Left ventricle myocardium inferior (tissue), 1 donor: ENCODE results near the gene DFFB. TPM values are rescaled to one million over a fixed set of nuclear protein-coding genes. Genes with fewer than 3 reads are reported as not detected.

ENCODE experiments used
- DNase-seq: peaks from one replicate; pipeline ENCODE4 v3.0.0-alpha.2; 2020
- H3K27ac ChIP-seq: fragments of 200-600 bp; replicated peaks from 2 replicates; pipeline ENCODE4 v1.8.0; 2021
- H3K27me3 ChIP-seq: fragments of 200-600 bp; 2 replicates; pipeline ENCODE4 v1.8.0; 2021; ENCODE audit warnings: low read depth
- H3K36me3 ChIP-seq: fragments of 200-600 bp; 2 replicates; pipeline ENCODE4 v1.8.0; 2021
- H3K4me1 ChIP-seq: fragments of 200-600 bp; 2 replicates; pipeline ENCODE4 v1.8.0; 2021
- H3K4me3 ChIP-seq: fragments of 200-600 bp; 2 replicates; pipeline ENCODE4 v1.8.0; 2021; ENCODE audit warnings: mild to moderate bottlenecking, moderate library complexity
- H3K9me3 ChIP-seq: fragments of 200-600 bp; replicated peaks from 2 replicates; pipeline ENCODE4 v1.8.0; 2021
- CTCF ChIP-seq: fragments of 200-600 bp; IDR thresholded peaks from 2 replicates; pipeline ENCODE4 v1.8.0; 2021; ENCODE audit warnings: antibody characterized with exemption, mild to moderate bottlenecking, borderline replicate concordance
- intact Hi-C: fragments of 100-400 bp; cut with micrococcal nuclease; formaldehyde crosslinking; loops from one replicate; pipeline ENCODE4 v1.11.0; 2022
- total RNA-seq: library from RNA; stranded (reverse); fragmentation: NEBNext Ultra II Directional; extraction: Animal tissue kit (Norgen Biotek cat#: 25700); gene quantifications from one replicate; pipeline ENCODE4 v1.2.1, GENCODE V29; 2021
- donor health status: DM: no; HTN: yes; CAD: no; lungs with severe emphysema.

The DFFB gene
- total RNA-seq, 1 donor from 2014 or later, result 3.3 TPM

- H3K27ac ChIP-seq, result no peak overlapping the region
- no peak for DNase-seq
- no peaks in the 10 kb centered on the region for H3K27me3 ChIP-seq
- intact Hi-C loops, result no loop called here
- peaks cover 23% of the 10 kb centered on the region for H3K9me3 ChIP-seq
- no peak overlapping the region for H3K4me3 ChIP-seq
- peaks cover 25% of the 10 kb centered on the region for H3K4me1 ChIP-seq
- peaks cover 6% of the 10 kb centered on the region for H3K36me3 ChIP-seq
- no peak for TF ChIP-seq CTCF
Measured at GRCh38 chr1:3896396-3897000, 39.2 kb downstream of the DFFB start.

GRCh38 chr1:3898475-3898735, 41.1 kb downstream of the DFFB start:
- Histone ChIP-seq H3K36me3 (peaks cover 4% of the 10 kb centered on the region), H3K9me3 (peaks cover 23% of the 10 kb centered on the region), H3K27ac (no peak overlapping the region), H3K4me3 (no peak overlapping the region), H3K27me3 (no peaks in the 10 kb centered on the region), H3K4me1 (peaks cover 19% of the 10 kb centered on the region)
- intact Hi-C loops, result no loop called here
- no peak for TF ChIP-seq CTCF
- DNase-seq, result no peak

- TF ChIP-seq CTCF, result no peak
- peak overlapping the region; percentile 100 for H3K27ac ChIP-seq
- peaks cover 4% of the 10 kb centered on the region for H3K36me3 ChIP-seq
- H3K4me3 ChIP-seq, result peak overlapping the region; percentile 97
- H3K4me1 ChIP-seq, result peaks cover 19% of the 10 kb centered on the region
- H3K27me3 ChIP-seq, result no peaks in the 10 kb centered on the region
- peaks cover 23% of the 10 kb centered on the region for H3K9me3 ChIP-seq
- intact Hi-C loops, result no loop called here
- DNase-seq, result no peak
Measured at GRCh38 chr1:3898994-3899753, 41.9 kb downstream of the DFFB start.

- H3K4me3 ChIP-seq, result peak overlapping the region; percentile 97
- peaks cover 23% of the 10 kb centered on the region for H3K9me3 ChIP-seq
- DNase-seq, result peak; percentile 25
- peak overlapping the region; percentile 100 for H3K27ac ChIP-seq
- intact Hi-C loops, result no loop called here
- peaks cover 19% of the 10 kb centered on the region for H3K4me1 ChIP-seq
- no peak for TF ChIP-seq CTCF
- no peaks in the 10 kb centered on the region for H3K27me3 ChIP-seq
- H3K36me3 ChIP-seq, result peaks cover 4% of the 10 kb centered on the region
Measured at GRCh38 chr1:3899754-3900149, 42.5 kb downstream of the DFFB start.

- TF ChIP-seq CTCF, result peak; percentile 19
- H3K4me3 ChIP-seq, result peak within 1 kb of the TSS; percentile 97
- H3K36me3 ChIP-seq, result peaks cover under 1% of the 10 kb centered on the region
- peak; percentile 95 for DNase-seq
- peaks cover 19% of the 10 kb centered on the region for H3K4me1 ChIP-seq
- peaks cover 23% of the 10 kb centered on the region for H3K9me3 ChIP-seq
- H3K27ac ChIP-seq, result peak within 1 kb of the TSS; percentile 100
- no peaks in the 10 kb centered on the region for H3K27me3 ChIP-seq
- intact Hi-C loops, result no loop called here
Measured at GRCh38 chr1:3900150-3900968, 43.1 kb downstream of the DFFB start, which contains the start of gene C1orf174. Gene C1orf174, minus strand, starts transcription at chr1:3900272. Its CDS starts 86 bp downstream, at chr1:3900186.
